NCI-H2029 treated with DMSO at 0.1 percent for 48 hours (cell line): ENCODE measurements around the gene IFITM10.

Experiments used
- DNase-seq: peaks from one replicate; lab custom pipeline; 2025; lab: John Stamatoyannopoulos, UW

IFITM10 gene

GRCh38 chr11:1752907-1753228 lies 2.5 kb upstream of the IFITM10 start:
- no peak for DNase-seq

- DNase-seq: no peak
These were observed 1.9 kb upstream of the IFITM10 start for GRCh38 chr11:1751999-1752906.

- no peak for DNase-seq
These were observed 1.1 kb upstream of the IFITM10 start for GRCh38 chr11:1751531-1751921.

- no peak for DNase-seq
These were observed 590 bp upstream of the IFITM10 start for GRCh38 chr11:1750840-1751530.

GRCh38 chr11:1749395-1750351 lies 722 bp downstream of the IFITM10 start:
- DNase-seq: no peak

GRCh38 chr11:1748636-1749394 lies 1.6 kb downstream of the IFITM10 start:
- DNase-seq: no peak

- no peak for DNase-seq
These were observed 2.4 kb downstream of the IFITM10 start for GRCh38 chr11:1747753-1748635.

GRCh38 chr11:1746956-1747752 lies 3.2 kb downstream of the IFITM10 start:
- DNase-seq: no peak

- DNase-seq: no peak
These were observed 3.9 kb downstream of the IFITM10 start for GRCh38 chr11:1746511-1746931.

GRCh38 chr11:1745701-1746320 lies 4.6 kb downstream of the IFITM10 start:
- DNase-seq: no peak

- DNase-seq: no peak
These were observed 5.3 kb downstream of the IFITM10 start for GRCh38 chr11:1744891-1745700.

GRCh38 chr11:1744137-1744886 lies 6.1 kb downstream of the IFITM10 start:
- DNase-seq: no peak

GRCh38 chr11:1743585-1744136 lies 6.7 kb downstream of the IFITM10 start:
- no peak for DNase-seq

- no peak for DNase-seq
These were observed 7.4 kb downstream of the IFITM10 start for GRCh38 chr11:1742869-1743584.

GRCh38 chr11:1742371-1742770 lies 8.0 kb downstream of the IFITM10 start:
- no peak for DNase-seq

GRCh38 chr11:1741741-1742140 lies 8.7 kb downstream of the IFITM10 start:
- DNase-seq: no peak
